Activated effector memory CD4-positive, alpha-beta T cell treated with Interleukin-2 at 50 U/mL for 16 hours (primary cell): ENCODE data around the gene NTM.
"Not testable (repeated sequence)": the region's sequence is repeated elsewhere in the genome, so short reads cannot be mapped to it uniquely, and the experiment has no call there.

ENCODE experiments used
- DNase-seq: peaks from one replicate; pipeline ENCODE4 v3.0.0-alpha.2; 2020

NTM gene

DNA sequence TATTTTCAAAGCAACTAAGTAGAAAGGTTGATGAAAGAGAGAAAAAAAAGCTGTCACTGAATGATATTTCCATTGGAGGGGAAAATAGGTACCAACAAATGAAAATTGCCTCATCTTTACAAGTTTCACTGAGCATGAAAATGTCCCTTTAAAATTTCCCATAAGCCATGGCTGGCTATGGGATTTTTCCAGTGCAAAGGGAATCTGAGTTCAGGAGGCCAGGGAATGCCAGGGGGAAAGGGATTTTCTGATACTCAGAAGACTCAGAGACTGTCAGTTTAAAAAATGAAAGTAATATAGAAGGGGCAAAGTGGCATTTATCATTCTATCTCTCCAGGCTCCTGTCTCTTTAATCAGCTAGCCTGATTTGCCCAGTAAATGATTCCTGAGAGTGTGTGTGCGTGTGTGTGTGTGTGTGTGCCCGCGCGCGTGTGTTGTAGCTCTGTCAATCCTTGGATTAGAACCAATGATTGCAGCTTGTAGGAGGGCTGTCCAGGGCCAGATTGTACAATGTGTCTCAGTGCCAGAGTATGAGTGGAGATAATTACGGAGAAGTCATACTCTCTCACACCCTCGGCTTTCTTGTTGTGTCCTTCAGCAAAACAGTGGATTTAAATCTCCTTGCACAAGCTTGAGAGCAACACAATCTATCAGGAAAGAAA is at the start of gene NTM:
Gene NTM (plus strand): TSS at position 526 of the 662 bp plus-strand sequence.
- DNase-seq: no peak

DNA sequence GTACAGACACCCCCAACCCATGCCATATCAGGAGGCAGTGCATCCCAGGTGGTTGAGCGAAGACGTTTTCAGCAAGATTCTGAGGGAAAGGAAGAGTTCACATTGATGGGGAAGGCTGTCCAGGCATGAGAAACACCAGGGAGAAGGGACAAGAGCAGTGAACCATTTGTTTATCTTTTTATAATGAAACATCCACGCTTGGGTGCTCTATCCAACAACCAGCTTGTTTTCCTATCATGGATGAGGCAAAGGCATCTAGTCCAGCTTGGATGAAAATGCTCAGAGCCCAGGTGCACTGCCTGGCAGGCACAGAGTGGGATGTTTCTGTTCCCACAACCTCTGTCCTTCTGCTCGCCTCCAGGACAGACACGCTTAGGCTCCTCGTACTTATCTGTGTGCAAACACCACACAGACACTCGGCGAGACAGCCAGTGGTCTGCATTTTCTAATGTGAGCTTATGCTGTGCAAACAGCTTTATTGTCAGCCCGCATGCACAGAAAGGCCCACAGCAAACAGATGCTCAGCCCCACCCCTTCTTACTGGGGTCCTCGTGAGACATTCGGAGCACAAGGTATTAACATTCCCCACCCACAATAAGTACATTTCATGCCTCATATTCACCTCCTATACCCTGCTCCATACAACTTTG is 45.4 kb upstream of the NTM start:
- DNase-seq: no peak

DNA sequence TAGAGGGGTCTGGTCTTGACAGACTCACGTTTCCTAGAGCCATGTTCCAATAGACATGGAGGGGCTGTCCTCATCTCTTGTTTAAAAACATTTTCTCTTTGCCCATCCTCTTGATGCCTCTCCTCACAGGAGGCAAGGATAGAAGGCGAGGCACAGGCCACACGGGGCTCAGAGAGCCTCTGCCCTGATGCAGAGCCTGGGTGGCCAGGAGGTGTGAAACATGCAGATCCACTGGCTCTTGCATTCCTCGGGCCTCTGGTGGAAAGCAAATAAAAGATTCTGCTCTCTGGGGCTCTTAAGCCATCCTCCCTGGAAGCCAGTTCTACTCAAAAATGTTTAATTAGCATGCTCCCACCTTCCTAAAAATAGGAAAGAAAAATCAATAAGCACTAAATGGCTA is 43.6 kb upstream of the NTM start:
- DNase-seq: no peak

DNA sequence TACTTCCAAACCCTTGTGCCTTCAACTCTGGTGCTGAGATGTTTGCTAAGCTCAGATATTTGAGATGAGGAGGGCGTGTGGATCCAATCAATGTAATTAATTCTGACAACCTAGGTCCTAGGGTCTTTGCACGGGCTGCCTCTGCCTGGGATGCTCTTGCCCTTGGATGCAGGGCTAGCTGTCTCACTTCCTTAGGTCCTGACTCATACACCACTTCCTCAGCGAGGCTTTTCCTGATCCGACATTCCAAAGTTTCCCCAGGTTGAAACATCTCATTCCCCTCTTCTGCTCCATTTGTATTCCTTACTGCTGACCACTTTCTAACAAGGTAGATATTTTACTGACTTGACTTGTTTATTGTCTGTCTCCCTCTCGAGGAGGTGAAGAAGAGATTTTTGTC is 43.0 kb upstream of the NTM start:
- DNase-seq: no peak

DNA sequence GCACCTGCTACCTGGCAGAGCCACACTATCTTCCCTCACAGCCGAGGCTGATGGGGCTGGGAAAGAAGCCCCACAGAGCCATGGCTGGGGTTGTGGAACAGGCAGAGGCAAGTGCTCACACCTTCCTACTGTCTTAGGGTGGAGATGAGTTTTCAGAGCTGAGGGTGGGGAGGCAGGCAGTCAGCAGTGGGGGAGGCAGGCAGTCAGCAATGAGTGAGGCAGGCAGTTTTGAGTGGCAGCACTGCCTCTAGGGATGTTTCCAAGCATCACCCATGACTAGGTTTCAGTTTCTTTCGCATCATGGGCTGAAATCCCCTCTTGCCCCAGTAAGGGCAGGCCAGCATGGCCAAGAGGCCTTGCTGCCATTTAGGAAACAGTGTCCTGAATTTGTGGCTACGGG is 41.6 kb upstream of the NTM start:
- DNase-seq: no peak

DNA sequence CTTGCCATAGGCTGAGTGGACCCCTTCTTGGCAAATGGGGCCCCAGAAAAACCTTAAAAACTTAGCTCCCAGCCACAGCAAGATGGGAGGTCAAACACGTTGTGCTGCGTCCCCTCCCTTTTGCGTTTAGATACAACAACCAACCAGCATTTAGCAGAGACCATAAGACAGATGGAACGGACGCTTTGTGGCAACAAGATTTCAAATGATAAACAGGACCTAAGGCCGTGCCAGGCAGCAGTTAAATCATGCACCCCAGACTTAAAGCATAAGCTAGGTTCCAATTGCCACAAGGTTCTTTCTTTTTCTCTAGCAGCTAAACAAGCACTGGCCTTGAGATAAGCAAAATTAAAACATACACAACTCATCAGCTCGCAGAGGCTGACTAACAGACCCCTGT is 39.4 kb upstream of the NTM start:
- DNase-seq: no peak

DNA sequence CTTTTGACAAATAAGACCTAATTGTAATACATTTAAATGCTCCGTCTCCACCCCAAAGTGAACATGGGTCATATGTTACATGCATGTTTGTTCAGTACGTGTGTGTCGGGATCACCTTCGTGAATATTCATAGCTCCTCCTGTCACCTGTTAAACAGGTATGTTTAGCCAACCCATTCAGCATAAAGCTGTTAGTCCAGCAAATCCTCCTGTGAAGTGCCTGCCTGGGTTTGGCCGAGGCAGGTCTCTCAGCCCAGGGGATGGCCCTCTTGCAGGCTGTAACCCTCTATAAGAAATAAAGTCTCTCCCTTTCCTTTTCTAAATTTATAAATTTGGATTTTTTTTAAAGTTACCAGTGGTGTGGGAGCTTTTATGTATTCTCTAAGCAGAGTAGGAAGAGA is 38.9 kb upstream of the NTM start:
- DNase-seq: no peak

DNA sequence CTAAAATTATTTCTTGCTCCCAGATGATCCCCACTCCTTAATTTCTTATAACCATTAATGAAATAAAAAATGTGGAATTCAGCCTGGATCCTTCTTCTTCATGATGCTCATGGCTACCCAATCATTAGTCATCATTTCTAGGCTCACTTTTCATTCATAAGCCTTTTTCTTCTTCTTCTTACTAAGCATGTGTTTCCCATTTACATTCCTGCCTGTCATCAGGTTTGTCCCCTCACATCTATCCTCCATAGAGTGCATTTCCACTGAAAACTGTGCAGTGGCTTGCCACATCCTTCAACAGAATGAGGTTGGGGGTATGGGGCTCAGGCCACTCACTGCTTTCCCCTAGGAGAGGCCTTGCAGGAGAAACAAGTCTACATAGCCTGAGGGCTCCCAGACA is 35.8 kb upstream of the NTM start:
- no peak for DNase-seq

DNA sequence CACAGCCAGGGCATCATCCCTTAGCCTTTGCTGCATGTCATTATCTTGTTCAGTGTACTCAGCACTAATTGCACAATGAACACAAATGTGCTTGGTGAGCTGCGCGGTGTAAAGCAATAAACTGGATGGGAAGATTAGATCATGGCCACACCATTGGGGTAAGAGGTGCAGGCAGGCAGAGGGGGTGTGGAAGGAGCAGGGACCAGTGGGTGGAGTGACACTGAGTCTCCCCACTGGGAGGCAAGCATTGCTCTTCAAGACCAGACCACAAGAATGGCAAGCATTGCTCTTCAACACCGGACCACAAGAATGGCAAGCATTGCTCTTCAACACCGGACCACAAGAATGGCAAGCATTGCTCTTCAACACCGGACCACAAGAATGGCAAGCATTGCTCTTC is 28.5 kb upstream of the NTM start:
- not testable (repeated sequence) for DNase-seq

DNA sequence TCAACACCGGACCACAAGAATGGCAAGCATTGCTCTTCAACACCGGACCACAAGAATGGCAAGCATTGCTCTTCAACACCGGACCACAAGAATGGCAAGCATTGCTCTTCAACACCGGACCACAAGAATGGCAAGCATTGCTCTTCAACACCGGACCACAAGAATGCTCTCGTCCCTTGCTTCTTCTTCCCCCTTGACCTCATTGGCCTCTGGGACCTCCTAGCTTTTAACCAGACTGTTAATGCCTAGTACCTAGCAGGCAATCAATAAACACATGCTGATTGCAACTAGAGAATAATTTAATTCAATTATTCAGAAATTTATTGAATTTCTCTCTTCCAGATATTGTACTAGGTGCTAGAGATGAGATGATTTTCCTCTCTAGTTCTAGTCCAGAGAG is 28.0 kb upstream of the NTM start:
- DNase-seq: not testable (repeated sequence)

DNA sequence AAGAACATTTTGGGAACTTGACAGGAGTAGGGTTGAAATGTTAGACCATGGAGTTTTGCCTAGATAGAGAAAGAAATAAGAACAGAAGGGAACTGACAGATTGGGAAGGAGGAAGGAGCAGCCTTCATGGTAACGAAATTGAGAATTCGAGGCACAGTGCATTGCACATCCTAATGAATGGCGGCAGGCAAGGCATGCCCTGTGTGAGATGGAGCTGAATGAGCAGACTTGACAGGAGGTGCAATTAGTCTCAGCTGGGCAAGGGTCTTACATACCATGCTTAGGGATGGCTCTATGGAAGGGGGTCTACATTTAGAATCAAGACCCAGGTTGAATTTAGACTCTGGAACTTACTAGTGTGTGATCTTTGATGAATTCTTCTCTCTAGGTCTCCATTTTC is 25.0 kb upstream of the NTM start:
- no peak for DNase-seq

DNA sequence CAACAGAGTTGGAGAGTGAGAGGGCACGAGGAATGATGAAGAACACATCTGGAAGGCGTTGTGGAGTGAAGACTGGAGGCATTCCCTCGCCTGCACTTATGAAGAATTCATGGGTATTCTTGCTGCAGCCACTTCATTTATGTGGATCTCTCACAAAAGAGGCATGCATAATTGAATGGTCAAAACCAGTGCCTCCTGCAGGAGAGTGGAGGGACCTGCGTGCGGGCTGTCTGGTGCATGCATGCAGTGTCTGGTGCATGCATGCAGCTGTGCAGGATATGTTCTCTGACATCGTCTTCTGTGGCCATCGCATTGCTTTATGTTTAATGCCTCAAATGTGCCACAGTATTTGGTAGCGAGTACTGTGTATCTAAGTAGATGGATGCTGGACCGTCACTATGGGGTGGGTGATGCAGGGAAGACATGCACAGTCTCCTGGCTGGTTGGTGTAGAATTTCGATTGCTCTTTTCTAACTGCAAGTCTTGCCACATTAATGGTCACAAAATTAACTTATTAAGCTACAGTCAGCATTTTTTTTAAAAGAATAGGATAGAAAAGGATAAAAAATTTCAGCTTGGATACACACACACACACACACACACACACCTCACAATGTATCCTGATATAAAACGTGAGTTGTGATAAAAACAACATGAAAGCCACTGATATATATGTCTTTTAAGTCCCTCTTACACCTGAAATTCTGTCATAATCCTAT is 20.9 kb upstream of the NTM start:
- no peak for DNase-seq

DNA sequence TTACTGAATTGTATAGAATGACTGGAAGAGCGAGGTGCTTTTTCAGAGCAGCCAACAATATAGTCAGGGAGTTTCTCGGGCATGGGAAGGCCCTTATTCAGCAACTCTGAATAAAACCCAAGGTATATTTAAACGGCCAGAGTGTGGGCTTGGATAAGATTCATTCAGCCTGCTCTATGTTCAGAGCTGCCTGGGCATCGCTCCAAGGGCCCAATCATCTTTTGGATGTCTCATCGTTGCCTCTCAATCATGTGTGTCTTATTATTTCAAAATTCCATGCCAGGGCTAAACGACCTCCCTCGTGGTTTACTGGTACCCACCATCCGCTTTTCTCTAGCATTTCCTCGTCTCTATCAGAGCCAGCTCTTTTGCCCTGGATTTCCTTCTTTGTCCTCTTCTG is 19.5 kb upstream of the NTM start:
- DNase-seq: no peak

DNA sequence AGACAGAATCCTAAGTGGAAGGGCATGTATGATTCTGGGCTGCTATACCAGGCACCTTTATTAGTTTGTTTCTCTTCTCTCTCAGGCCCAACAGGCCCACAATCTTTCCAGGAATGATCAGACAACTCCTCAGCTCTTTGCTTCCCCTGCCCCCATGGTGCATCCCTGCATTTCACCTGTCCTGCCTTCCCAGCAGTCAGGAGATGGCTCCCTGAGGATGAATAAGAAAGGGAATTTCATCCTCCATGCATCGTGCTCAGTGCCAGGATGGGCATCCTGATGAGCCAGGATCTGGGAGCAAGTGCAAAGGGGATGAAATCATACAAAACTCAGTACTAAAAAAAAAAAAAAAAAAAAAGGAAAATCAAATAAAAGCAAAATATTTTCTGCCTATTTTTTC is 18.6 kb upstream of the NTM start:
- DNase-seq: no peak

DNA sequence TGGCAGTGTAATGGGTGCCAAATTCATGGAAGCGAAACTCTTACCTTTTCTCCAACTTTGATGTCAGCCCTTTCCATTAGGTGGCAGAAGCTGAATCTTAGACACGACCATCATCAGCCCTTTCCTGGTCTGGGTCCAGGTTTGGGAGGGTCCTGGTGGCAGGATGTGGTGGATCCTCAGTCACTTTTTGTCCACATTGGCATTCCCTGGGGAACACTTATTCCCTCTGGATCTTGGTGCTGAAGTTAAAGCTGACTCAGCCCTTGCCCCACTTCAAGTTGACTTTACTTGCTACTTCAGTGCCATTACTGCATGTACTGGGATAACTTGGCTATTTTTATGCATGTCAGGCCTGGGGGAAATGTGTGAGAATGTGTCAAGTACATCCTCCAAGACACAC is 16.6 kb upstream of the NTM start:
- no peak for DNase-seq

DNA sequence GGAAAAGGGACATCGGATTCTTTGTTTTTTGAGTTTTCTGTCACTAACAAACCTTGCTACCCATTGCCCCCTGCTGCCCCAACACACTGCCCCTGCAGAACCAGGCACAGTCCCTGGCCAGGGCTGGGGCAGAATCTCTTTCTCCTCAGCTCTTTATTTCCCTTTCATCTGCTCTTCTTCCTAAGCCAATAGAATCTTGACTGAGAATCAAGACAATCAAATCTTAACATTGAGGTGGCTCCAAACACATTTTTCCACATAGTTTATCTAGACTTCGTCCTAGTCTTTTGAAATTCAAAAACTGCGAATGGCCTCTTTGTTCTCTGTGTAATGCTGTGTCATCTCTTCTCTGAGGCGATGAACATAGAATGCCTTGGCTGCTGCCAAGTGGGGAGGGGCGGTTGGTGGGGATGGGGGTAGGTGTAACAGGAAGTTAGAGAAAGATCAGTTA is 16.1 kb upstream of the NTM start:
- DNase-seq: no peak

DNA sequence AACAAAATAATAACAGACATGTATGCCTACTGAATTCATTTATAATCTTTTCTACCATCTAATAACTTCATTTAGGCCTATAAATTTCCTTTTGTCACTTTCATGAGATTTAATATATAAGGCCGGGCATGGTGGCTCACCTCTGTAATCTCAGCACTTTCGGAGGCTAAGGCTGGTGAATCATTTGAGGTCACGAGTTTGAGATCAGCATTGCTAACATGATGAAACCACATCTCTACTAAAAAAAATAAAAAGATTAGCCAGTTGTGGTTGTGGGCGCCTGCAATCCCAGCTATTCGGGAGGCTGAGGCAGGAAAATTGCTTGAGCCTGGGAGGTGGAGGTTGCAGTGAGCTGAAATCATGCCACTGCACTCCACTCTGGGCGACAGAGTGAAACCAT is 14.2 kb upstream of the NTM start:
- no peak for DNase-seq

DNA sequence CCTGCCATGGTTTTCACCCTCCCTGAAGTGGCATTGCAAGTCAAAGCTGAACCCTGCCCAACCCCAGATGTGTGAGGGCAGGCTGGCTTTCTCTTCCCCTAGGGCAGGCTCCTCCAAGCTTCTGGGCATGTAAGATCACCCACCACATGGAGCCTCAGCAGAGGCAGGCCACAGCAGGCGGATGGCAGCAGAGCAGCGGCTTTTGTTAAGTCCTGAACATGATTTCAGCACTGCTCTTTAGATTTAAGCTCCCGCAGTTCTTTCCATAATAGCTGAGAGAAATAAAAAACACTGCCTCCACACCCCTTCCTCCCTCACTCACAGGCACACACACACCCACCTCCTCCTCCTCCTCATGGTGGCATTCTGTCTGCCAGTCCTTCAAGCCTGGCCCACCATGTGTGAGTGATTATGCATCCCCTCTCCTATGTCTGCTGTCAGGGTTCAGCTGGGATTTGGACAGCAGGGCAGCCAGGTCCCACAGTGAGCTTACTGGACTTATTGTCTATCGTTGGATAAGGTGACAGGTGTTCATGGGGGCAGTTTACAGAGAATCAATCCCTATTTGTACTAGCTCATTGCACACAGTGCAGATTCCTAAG is 5.0 kb upstream of the NTM start:
- no peak for DNase-seq

DNA sequence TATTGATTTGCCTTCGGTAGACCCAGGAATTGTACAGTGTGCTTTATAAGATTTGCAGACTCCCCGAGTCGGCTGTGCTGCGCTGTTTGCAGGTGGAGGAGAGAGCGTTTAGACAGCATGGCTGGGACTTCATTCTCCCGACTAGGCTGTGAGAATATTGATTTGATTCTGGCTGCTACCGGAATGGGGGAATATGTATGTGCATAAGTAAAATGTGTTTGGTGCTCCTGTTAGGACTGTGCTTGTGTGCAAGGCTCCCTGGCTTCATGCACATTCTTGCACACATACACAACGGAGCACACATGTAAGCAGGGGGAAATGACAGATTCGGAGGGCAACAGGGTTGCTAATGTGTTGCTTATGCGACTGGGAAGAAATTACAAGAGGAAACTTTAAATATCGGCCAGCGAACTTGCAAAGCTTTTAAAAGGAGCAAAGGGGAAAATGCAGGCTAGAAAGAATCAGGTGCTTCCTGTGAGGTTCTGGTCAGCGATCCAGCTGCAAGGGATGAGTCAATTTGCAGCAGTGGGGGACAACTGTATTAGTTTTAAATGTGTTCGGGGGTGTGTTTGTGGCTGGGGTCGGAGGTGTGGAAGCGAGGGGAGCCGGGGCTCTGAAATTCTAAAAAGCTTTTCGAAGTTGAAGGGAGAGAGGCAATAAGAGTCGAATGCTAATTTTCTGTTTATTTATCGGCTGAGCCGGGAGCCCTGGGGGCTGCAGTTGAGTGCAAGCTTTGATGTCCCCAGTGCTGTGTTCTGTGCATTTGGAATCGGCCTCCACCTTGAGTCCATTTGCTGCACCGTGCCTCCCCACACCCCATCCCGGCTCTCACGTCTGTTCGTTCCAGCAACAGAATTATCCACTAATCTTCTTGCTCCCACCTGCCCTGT is 731 bp downstream of the NTM start:
- no peak for DNase-seq

DNA sequence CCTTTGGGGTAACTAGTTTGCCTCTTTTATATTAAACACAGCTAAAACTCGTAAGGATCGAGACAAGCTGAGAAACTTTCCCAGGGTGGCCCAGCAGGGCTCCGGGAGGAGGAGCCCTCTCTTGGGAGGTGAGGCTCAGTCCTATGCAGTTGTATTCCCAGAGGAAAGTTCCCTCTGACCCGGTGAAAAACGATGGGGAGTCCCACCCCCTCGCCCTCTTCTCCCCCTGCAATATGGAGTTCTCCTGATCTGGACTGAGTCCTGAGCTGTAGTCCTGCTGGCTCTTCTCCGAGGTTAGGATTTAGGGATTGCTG is 1.3 kb downstream of the NTM start:
- DNase-seq: no peak

DNA sequence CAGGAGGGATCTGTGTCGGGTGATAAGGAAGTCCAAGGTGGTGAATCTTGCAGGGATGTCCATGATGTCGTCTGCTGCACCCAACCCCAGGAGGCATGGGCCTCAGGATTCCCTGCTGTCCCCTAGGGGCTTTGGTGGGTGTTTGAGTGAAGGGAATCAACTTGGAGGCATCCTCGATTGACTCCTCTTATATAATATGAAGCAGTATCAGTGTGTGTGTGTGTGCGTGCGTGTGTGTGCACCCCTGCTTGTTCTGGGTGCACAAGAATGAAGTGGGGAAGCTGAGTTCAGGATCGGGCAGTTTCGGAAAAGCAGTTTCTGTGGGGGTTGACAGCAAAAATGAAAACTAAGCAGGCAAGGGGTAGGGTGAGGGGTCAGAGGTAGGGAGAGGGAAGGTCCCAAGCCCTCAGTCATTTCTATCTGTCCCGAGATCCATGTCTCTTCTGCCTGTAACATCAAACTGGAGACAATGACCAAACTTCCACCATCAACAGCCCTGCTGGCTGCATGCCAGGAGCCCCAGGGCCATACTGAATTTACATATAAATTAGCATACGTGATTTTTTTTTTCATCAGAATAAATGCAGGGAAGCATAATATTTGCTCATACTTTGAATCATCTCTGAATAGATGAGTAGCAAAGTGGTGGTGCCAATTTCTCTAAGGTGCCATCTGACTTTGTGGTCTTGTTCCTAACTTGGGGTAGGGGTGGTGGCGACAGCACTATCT is 2.0 kb downstream of the NTM start:
- DNase-seq: no peak

DNA sequence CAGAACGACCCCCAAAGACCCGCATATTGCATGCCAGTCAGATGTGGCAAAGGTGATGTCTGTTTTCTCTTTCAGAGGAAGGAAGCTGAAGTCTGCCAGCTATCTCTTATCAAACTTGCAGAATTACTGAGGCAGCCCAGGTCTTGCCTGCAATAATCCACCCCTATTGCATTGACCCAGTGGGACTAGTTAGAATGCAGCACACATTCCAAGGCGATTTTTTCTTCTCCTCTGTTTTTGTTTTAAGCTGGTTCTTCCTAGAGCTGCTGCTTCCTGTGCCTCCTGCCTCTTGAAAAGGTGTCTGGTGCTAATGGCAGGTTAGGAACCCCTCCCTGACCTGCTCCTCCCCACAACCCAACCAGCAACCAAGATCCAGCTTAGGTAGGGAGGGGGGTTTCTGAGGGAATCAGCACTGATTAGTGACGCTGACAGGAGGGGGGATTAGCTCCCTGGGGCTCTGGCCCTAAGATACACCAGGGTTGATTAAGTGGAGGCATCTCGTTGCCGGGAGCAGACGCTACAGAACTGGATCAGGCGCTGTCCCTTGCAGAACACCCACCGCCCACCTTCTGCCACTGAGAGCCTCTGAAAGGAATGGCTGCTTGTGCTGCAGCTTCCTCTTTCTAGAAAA is 2.8 kb downstream of the NTM start:
- DNase-seq: no peak
